HL-60 (cell line): Measurements from ENCODE around the gene GREB1.

ENCODE experiments used
- DNase-seq, 2 experiments: peaks; one replicate each; pipeline ENCODE4 v3.0.0-alpha.2; 2010 to 2020; ENCODE audit warnings: low read depth in 1 of 2, low spot score in 1 of 2
- H3K27ac ChIP-seq: fragments of 250-450 bp; sonication (Bioruptor Pico); replicated peaks from 2 replicates; pipeline ENCODE4 v1.5.1; 2020; ENCODE audit warnings: mild to moderate bottlenecking, moderate library complexity
- H3K27me3 ChIP-seq: fragments of 250-450 bp; sonication (Bioruptor Pico); 2 replicates; pipeline ENCODE4 v1.5.1; 2021; ENCODE audit warnings: mild to moderate bottlenecking, moderate library complexity; ENCODE audit not compliant: insufficient read depth, poor library complexity, severe bottlenecking
- H3K4me3 ChIP-seq: replicated peaks from 2 replicates; pipeline ENCODE4 v1.5.1; 2011; ENCODE audit warnings: mild to moderate bottlenecking, control low read depth, low read length; ENCODE audit not compliant: insufficient read depth
- CTCF ChIP-seq: IDR thresholded peaks from one replicate; pipeline ENCODE4 v1.5.1; 2011; ENCODE audit warnings: low read length, control low read depth, inconsistent platforms; ENCODE audit not compliant: insufficient read depth
- GABPA ChIP-seq: IDR thresholded peaks from 2 replicates; pipeline ENCODE4 v1.6.1; 2012; ENCODE audit warnings: low read depth
- POLR2AphosphoS5 ChIP-seq: IDR thresholded peaks from 2 replicates; pipeline ENCODE4 v1.6.1; 2012; ENCODE audit warnings: low read depth
- REST ChIP-seq: IDR thresholded peaks from 2 replicates; pipeline ENCODE4 v1.6.1; 2012; ENCODE audit warnings: low read depth; ENCODE audit not compliant: insufficient replicate concordance
- SPI1 ChIP-seq: IDR thresholded peaks from 2 replicates; pipeline ENCODE4 v1.6.1; 2012; ENCODE audit warnings: low read depth, mild to moderate bottlenecking, borderline replicate concordance

Gene GREB1

GRCh38 chr2:11602563-11603204 is 68.8 kb downstream of the GREB1 start:
- DNase-seq, result no peak
- no peak overlapping the region for H3K4me3 ChIP-seq
- TF ChIP-seq GABPA (no peak), CTCF (no peak), REST (no peak), POLR2AphosphoS5 (no peak), SPI1 (no peak)
- no peaks in the 10 kb centered on the region for H3K27me3 ChIP-seq
- no peak overlapping the region for H3K27ac ChIP-seq

- no peak overlapping the region for H3K4me3 ChIP-seq
- no peak for TF ChIP-seq REST
- TF ChIP-seq POLR2AphosphoS5, result no peak
- TF ChIP-seq GABPA, result no peak
- TF ChIP-seq CTCF, result no peak
- no peak for TF ChIP-seq SPI1
- DNase-seq, result no peak
These were observed 76.9 kb downstream of the GREB1 start for GRCh38 chr2:11610624-11611242.

GRCh38 chr2:11611251-11611650 is 77.4 kb downstream of the GREB1 start:
- Histone ChIP-seq H3K27me3 (no peaks in the 10 kb centered on the region), H3K4me3 (no peak overlapping the region), H3K27ac (no peak overlapping the region)
- TF ChIP-seq REST (no peak), GABPA (no peak), CTCF (no peak), POLR2AphosphoS5 (no peak), SPI1 (no peak)
- DNase-seq, result no peak

More at GRCh38 chr2:11610624-11611242, 76.9 kb downstream of the GREB1 start:
- Histone ChIP-seq H3K27me3 (no peaks in the 10 kb centered on the region), H3K27ac (no peak overlapping the region)
